ENCODE measurements around the gene RABGGTA.

The RABGGTA gene

GRCh38 chr14:24261969-24262327, 9.4 kb downstream of the RABGGTA start:
- no peak for DNase-seq (ENCODE audit: low read depth in 3 of 3, low spot score in 1 of 3)

GRCh38 chr14:24261256-24261968, 10.0 kb downstream of the RABGGTA start:
- no peak for DNase-seq (ENCODE audit: low read depth in 3 of 3, low spot score in 1 of 3)

GRCh38 chr14:24260780-24261157, 10.6 kb downstream of the RABGGTA start:
- no peak for DNase-seq (ENCODE audit: low read depth in 3 of 3, low spot score in 1 of 3)

GRCh38 chr14:24260026-24260779, 11.2 kb downstream of the RABGGTA start:
- no peak for DNase-seq (ENCODE audit: low read depth in 3 of 3, low spot score in 1 of 3)

- no peak for DNase-seq (ENCODE audit: low read depth in 3 of 3, low spot score in 1 of 3)
Measured at GRCh38 chr14:24259282-24260025, 11.9 kb downstream of the RABGGTA start.

GRCh38 chr14:24258548-24259265, 12.7 kb downstream of the RABGGTA start:
- no peak for DNase-seq (ENCODE audit: low read depth in 3 of 3, low spot score in 1 of 3)

- DNase-seq (ENCODE audit: low read depth in 3 of 3, low spot score in 1 of 3), result no peak
Measured at GRCh38 chr14:24258119-24258518, 13.3 kb downstream of the RABGGTA start.

- DNase-seq (ENCODE audit: low read depth in 3 of 3, low spot score in 1 of 3), result no peak
Measured at GRCh38 chr14:24256960-24257359, 14.4 kb downstream of the RABGGTA start.

- DNase-seq (ENCODE audit: low read depth in 3 of 3, low spot score in 1 of 3), result no peak
Measured at GRCh38 chr14:24255931-24256711, 15.3 kb downstream of the RABGGTA start.

GRCh38 chr14:24255438-24255837, 16.0 kb downstream of the RABGGTA start:
- DNase-seq (ENCODE audit: low read depth in 3 of 3, low spot score in 1 of 3), result no peak

GRCh38 chr14:24254630-24255392, 16.6 kb downstream of the RABGGTA start:
- no peak for DNase-seq (ENCODE audit: low read depth in 3 of 3, low spot score in 1 of 3)

- DNase-seq (ENCODE audit: low read depth in 3 of 3, low spot score in 1 of 3), result no peak
Measured at GRCh38 chr14:24253936-24254335, 17.5 kb downstream of the RABGGTA start.

GRCh38 chr14:24252289-24253124, 18.9 kb downstream of the RABGGTA start:
- DNase-seq (ENCODE audit: low read depth in 3 of 3, low spot score in 1 of 3), result no peak

- DNase-seq (ENCODE audit: low read depth in 3 of 3, low spot score in 1 of 3), result no peak
Measured at GRCh38 chr14:24251880-24252288, 19.5 kb downstream of the RABGGTA start.

- no peak for DNase-seq (ENCODE audit: low read depth in 3 of 3, low spot score in 1 of 3)
Measured at GRCh38 chr14:24250354-24250753, 21.0 kb downstream of the RABGGTA start.

- DNase-seq (ENCODE audit: low read depth in 3 of 3, low spot score in 1 of 3), result no peak
Measured at GRCh38 chr14:24249230-24250021, 22.0 kb downstream of the RABGGTA start.

- DNase-seq (ENCODE audit: low read depth in 3 of 3, low spot score in 1 of 3), result no peak
Measured at GRCh38 chr14:24247422-24247821, 24.0 kb downstream of the RABGGTA start.

- DNase-seq (ENCODE audit: low read depth in 3 of 3, low spot score in 1 of 3), result no peak
Measured at GRCh38 chr14:24246765-24247212, 24.6 kb downstream of the RABGGTA start.

Measured in stimulated activated CD4-positive, alpha-beta T cell treated with anti-CD3 and anti-CD28 coated beads, TNF-alpha, amount 100 ng/mL, for 1 hour (primary cell).